ENCODE results near the gene OR5K2.

DNA sequence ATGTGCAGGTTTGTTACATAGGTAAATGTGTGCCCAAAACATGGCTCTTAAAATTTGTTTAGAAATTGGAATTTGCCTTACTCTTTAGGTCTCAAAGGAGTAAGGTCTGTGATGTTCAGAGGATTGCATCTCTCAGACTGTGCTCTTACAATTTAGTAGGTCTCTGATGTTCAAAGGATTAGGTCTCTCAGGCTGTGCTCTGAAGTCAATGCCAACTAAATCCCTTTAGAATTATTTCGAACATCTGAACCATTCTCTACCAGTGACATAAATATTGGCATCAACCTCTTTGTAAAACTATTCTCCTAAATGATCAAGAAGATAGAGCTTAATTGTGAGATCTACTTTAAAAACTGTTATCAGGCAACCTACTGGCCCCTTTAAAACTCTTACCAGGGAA is 34.6 kb upstream of the OR5K2 start, which contains the start of gene OR5K1:
- TF ChIP-seq, protein P1, sequence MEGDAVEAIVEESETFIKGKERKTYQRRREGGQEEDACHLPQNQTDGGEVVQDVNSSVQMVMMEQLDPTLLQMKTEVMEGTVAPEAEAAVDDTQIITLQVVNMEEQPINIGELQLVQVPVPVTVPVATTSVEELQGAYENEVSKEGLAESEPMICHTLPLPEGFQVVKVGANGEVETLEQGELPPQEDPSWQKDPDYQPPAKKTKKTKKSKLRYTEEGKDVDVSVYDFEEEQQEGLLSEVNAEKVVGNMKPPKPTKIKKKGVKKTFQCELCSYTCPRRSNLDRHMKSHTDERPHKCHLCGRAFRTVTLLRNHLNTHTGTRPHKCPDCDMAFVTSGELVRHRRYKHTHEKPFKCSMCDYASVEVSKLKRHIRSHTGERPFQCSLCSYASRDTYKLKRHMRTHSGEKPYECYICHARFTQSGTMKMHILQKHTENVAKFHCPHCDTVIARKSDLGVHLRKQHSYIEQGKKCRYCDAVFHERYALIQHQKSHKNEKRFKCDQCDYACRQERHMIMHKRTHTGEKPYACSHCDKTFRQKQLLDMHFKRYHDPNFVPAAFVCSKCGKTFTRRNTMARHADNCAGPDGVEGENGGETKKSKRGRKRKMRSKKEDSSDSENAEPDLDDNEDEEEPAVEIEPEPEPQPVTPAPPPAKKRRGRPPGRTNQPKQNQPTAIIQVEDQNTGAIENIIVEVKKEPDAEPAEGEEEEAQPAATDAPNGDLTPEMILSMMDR (IDR thresholded peaks at IDR 0.05 in 4 of 5, conservative IDR thresholded peaks at IDR 0.05 in 1 of 5), result no peak
- no peak for TF ChIP-seq POLR2A (IDR thresholded peaks at IDR 0.05)
